GM11168 (cell line): ENCODE measurements around the gene ZACN.

Experiments used
- in situ Hi-C: fragments of 300-500 bp; cut with MboI; formaldehyde crosslinking; loops from one replicate; pipeline ENCODE4 v1.12.0; 2022; ENCODE audit warnings: low sequenced_read_pairs; ENCODE audit not compliant: unreplicated experiment

The ZACN gene

GRCh38 chr17:76095943-76096342 lies 17.0 kb downstream of the ZACN start:
- in situ Hi-C loops: no loop called here

GRCh38 chr17:76097716-76098295 lies 18.8 kb downstream of the ZACN start:
- in situ Hi-C loops: no loop called here

- in situ Hi-C loops: no loop called here
Observed at GRCh38 chr17:76102944-76103273, 23.9 kb downstream of the ZACN start.

GRCh38 chr17:76103274-76104139 lies 24.5 kb downstream of the ZACN start, which contains the start of gene EXOC7:
EXOC7 (minus strand) TSS chr17:76103787; CDS start chr17:76103692, 95 bp downstream.
- in situ Hi-C loops: no loop called here

- in situ Hi-C loops: no loop called here
Observed at GRCh38 chr17:76104140-76104895, 25.3 kb downstream of the ZACN start.

GRCh38 chr17:76104896-76105231 lies 25.9 kb downstream of the ZACN start:
- in situ Hi-C loops: no loop called here

GRCh38 chr17:76106703-76107102 lies 27.7 kb downstream of the ZACN start:
- in situ Hi-C loops: no loop called here

- in situ Hi-C loops: no loop called here
Observed at GRCh38 chr17:76107509-76107908, 28.5 kb downstream of the ZACN start.

GRCh38 chr17:76111956-76112355 lies 33.0 kb downstream of the ZACN start:
- in situ Hi-C loops: no loop called here

GRCh38 chr17:76115138-76115754 lies 36.3 kb downstream of the ZACN start:
- in situ Hi-C loops: loop anchor here (5.0 kb wide), 1 partner anchor 167 kb away; no protein-coding TSS in a partner anchor

GRCh38 chr17:76119409-76120371 lies 40.7 kb downstream of the ZACN start:
- in situ Hi-C loops: loop anchor here (5.0 to 10.0 kb wide), 2 partner anchors 55 to 163 kb away; no protein-coding TSS in a partner anchor

GRCh38 chr17:76120658-76121008 lies 41.7 kb downstream of the ZACN start:
- in situ Hi-C loops: loop anchor here (10.0 kb wide), 1 partner anchor 54 kb away; no protein-coding TSS in a partner anchor

GRCh38 chr17:76121932-76122430 lies 43.0 kb downstream of the ZACN start:
- in situ Hi-C loops: loop anchor here (10.0 kb wide), 1 partner anchor 53 kb away; no protein-coding TSS in a partner anchor

GRCh38 chr17:76122431-76123190 lies 43.6 kb downstream of the ZACN start:
- in situ Hi-C loops: loop anchor here (10.0 kb wide), 1 partner anchor 52 kb away; no protein-coding TSS in a partner anchor

- in situ Hi-C loops: loop anchor here (10.0 kb wide), 1 partner anchor 52 kb away; no protein-coding TSS in a partner anchor
Observed at GRCh38 chr17:76123191-76123499, 44.2 kb downstream of the ZACN start.

GRCh38 chr17:76123749-76124581 lies 45.0 kb downstream of the ZACN start:
- in situ Hi-C loops: loop anchor here (10.0 kb wide), 1 partner anchor 51 kb away; no protein-coding TSS in a partner anchor

- in situ Hi-C loops: loop anchor here (10.0 kb wide), 1 partner anchor 50 kb away; no protein-coding TSS in a partner anchor
Observed at GRCh38 chr17:76124582-76125390, 45.8 kb downstream of the ZACN start.
